GM23338 (cell line): ENCODE results near the gene IL6ST. TPM values are rescaled to one million over a fixed set of nuclear protein-coding genes. Genes with fewer than 3 reads are reported as not detected.

Experiments used
- ATAC-seq: fragments of 200-7000 bp; cut with Tn5 transposase; 3 replicates; pipeline ENCODE4 v1.9.1; 2020
- DNase-seq: peaks from one replicate; pipeline ENCODE4 v3.0.0-alpha.2; 2015; ENCODE audit warnings: low spot score
- H2AFZ ChIP-seq: fragments of 200-600 bp; sonication (generic); 2 replicates; pipeline ENCODE4 v1.8.0; 2016; ENCODE audit warnings: antibody characterized with exemption, mild to moderate bottlenecking, moderate library complexity
- H3F3A ChIP-seq: fragments of 200-600 bp; sonication (generic); replicated peaks from 2 replicates; pipeline ENCODE4 v1.8.0; 2017; ENCODE audit warnings: antibody characterized with exemption, mixed run types, low read depth
- H3K27ac ChIP-seq: fragments of 200-600 bp; sonication (generic); 2 replicates; pipeline ENCODE4 v1.6.1; 2016; ENCODE audit warnings: low read depth
- H3K27me3 ChIP-seq: fragments of 200-600 bp; sonication (generic); 2 replicates; pipeline ENCODE4 v1.8.0; 2016; ENCODE audit warnings: mild to moderate bottlenecking, mixed run types, moderate library complexity; ENCODE audit not compliant: insufficient read depth
- H3K36me3 ChIP-seq: fragments of 200-600 bp; sonication (generic); 2 replicates; pipeline ENCODE4 v1.8.0; 2016; ENCODE audit warnings: mild to moderate bottlenecking; ENCODE audit not compliant: insufficient read depth
- H3K4me1 ChIP-seq: fragments of 200-600 bp; sonication (generic); 2 replicates; pipeline ENCODE4 v1.8.0; 2016; ENCODE audit warnings: mild to moderate bottlenecking, moderate library complexity; ENCODE audit not compliant: insufficient read depth
- H3K4me2 ChIP-seq: fragments of 200-600 bp; sonication (generic); 2 replicates; pipeline ENCODE4 v1.7.1; 2017; ENCODE audit warnings: mixed run types
- H3K4me3 ChIP-seq: fragments of 200-600 bp; sonication (generic); 2 replicates; pipeline ENCODE4 v1.6.1; 2016; ENCODE audit warnings: mixed run types
- H3K79me2 ChIP-seq: fragments of 200-600 bp; sonication (generic); replicated peaks from 2 replicates; pipeline ENCODE4 v1.8.0; 2017; ENCODE audit warnings: mild to moderate bottlenecking; ENCODE audit not compliant: insufficient read depth
- H3K9me2 ChIP-seq: fragments of 200-600 bp; sonication (generic); 2 replicates; pipeline ENCODE4 v1.8.0; 2017; ENCODE audit not compliant: insufficient read depth
- H4K20me1 ChIP-seq: fragments of 200-600 bp; sonication (generic); replicated peaks from 2 replicates; pipeline ENCODE4 v1.8.0; 2017; ENCODE audit warnings: mild to moderate bottlenecking; ENCODE audit not compliant: insufficient read depth
- H3K27ac Mint-ChIP-seq: 2 replicates; pipeline ENCODE4 v1.8.0; 2020; ENCODE audit warnings: inconsistent platforms, mild to moderate bottlenecking, moderate library complexity, mixed read lengths
- H3K27me3 Mint-ChIP-seq: 3 replicates; pipeline ENCODE4 v1.8.0; 2022; ENCODE audit warnings: low read depth, mild to moderate bottlenecking, moderate library complexity, mixed read lengths, inconsistent platforms; ENCODE audit not compliant: insufficient read depth, poor library complexity
- H3K36me3 Mint-ChIP-seq: 3 replicates; pipeline ENCODE4 v1.8.0; 2021; ENCODE audit warnings: low read depth, mild to moderate bottlenecking, inconsistent platforms, moderate library complexity, mixed read lengths
- H3K4me1 Mint-ChIP-seq: 3 replicates; pipeline ENCODE4 v1.8.0; 2020; ENCODE audit warnings: mild to moderate bottlenecking, inconsistent platforms, mixed read lengths
- H3K4me3 Mint-ChIP-seq: 3 replicates; pipeline ENCODE4 v1.8.0; 2021; ENCODE audit warnings: moderate library complexity, mild to moderate bottlenecking, inconsistent platforms, mixed read lengths
- H3K9me3 Mint-ChIP-seq: 3 replicates; pipeline ENCODE4 v1.8.0; 2020; ENCODE audit warnings: moderate library complexity, mild to moderate bottlenecking, inconsistent platforms, mixed read lengths
- NANOG ChIP-seq: IDR thresholded peaks from 2 replicates; pipeline ENCODE4 v1.6.1; 2016; ENCODE audit warnings: antibody characterized with exemption, borderline replicate concordance
- POLR2AphosphoS5 ChIP-seq: IDR thresholded peaks from 2 replicates; pipeline ENCODE4 v1.6.1; 2016; ENCODE audit warnings: antibody characterized with exemption, low read depth
- STAT1 ChIP-seq: IDR thresholded peaks from one replicate; pipeline ENCODE4 v1.6.1; 2016; ENCODE audit warnings: antibody characterized with exemption; ENCODE audit not compliant: unreplicated experiment
- ZNF114 ChIP-seq: fragments of 250-450 bp; sonication (Bioruptor Pico); IDR thresholded peaks from 2 replicates; pipeline ENCODE4 v1.5.0; 2020; ENCODE audit warnings: mild to moderate bottlenecking, moderate library complexity
- ZNF331 ChIP-seq: fragments of 250-450 bp; sonication (Bioruptor Pico); IDR thresholded peaks from 2 replicates; pipeline ENCODE4 v1.5.0; 2020; ENCODE audit warnings: low read depth, mild to moderate bottlenecking, moderate library complexity
- polyA plus RNA-seq: library from polyadenylated mRNA; unstranded; fragments of >200 nt; fragmentation: Nextera tagmentation; extraction: Ambion mirVana; gene quantifications from 2 replicates; pipeline ENCODE4 v1.2.1, GENCODE V29; 2016
- total RNA-seq: library from RNA; depleted of rRNA; stranded (reverse); fragments of >200 nt; shearing (Covaris generic); gene quantifications from 2 replicates; pipeline ENCODE4 v1.2.3, GENCODE V29; 2014
- TF ChIP-seq, protein P1 (sequence below): IDR thresholded peaks from 2 replicates; pipeline ENCODE4 v1.6.1; 2016; ENCODE audit warnings: antibody characterized with exemption
- TF ChIP-seq, protein P2 (sequence below): IDR thresholded peaks from one replicate; pipeline ENCODE4 v1.6.1; 2018; ENCODE audit warnings: antibody characterized with exemption; ENCODE audit not compliant: unreplicated experiment
- TF ChIP-seq, protein P3 (sequence below): fragments of 250-450 bp; sonication (Bioruptor Pico); IDR thresholded peaks from 2 replicates; pipeline ENCODE4 v1.5.0; 2020; ENCODE audit warnings: mild to moderate bottlenecking, moderate library complexity

IL6ST gene
- total and polyA plus RNA-seq, 2 experiments from 2014 or later: 6.7 to 9.8 TPM

DNA sequence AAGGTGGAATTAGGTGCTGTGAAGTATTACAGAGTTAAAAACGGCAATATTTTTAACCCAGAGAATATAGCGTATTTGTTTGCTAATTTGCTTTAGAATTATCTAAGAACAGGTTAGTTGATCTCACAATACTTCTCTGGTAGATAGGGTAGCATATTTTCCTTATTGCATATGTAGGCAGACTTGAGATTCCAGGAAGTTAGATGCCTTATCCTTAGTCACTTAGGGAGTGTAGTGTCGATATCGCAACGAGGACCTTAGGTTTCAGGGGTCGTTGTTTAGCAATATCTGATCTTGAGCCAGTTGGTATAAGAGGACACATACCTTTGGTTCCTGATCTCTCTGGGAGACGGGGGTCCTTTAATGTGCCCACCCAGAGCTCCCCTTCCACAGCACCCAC is 28.5 kb upstream of the IL6ST start:
- no peaks in the 10 kb centered on the region for H3K27me3 Mint-ChIP-seq
- H4K20me1 ChIP-seq: no peaks in the 10 kb centered on the region
- no peak overlapping the region for H3K4me2 ChIP-seq
- no peaks in the 10 kb centered on the region for H3K9me2 ChIP-seq
- H3K36me3 ChIP-seq: no peaks in the 10 kb centered on the region
- H3K27ac Mint-ChIP-seq: no peak overlapping the region
- H3K4me1 ChIP-seq: no peaks in the 10 kb centered on the region
- no peaks in the 10 kb centered on the region for H3K27me3 ChIP-seq
- H3K79me2 ChIP-seq: no peaks in the 10 kb centered on the region
- H3K9me3 Mint-ChIP-seq: no peaks in the 10 kb centered on the region
- no peaks in the 10 kb centered on the region for H3K36me3 Mint-ChIP-seq
- DNase-seq: no peak
- H3K4me3 Mint-ChIP-seq: no peak overlapping the region
- H3F3A ChIP-seq: no peaks in the 10 kb centered on the region
- no peak for ATAC-seq
- no peak overlapping the region for H3K27ac ChIP-seq
- TF ChIP-seq, protein P1, sequence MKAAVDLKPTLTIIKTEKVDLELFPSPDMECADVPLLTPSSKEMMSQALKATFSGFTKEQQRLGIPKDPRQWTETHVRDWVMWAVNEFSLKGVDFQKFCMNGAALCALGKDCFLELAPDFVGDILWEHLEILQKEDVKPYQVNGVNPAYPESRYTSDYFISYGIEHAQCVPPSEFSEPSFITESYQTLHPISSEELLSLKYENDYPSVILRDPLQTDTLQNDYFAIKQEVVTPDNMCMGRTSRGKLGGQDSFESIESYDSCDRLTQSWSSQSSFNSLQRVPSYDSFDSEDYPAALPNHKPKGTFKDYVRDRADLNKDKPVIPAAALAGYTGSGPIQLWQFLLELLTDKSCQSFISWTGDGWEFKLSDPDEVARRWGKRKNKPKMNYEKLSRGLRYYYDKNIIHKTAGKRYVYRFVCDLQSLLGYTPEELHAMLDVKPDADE: no peak
- TF ChIP-seq STAT1 (no peak), ZNF331 (CRISPR knock-in tag) (no peak), NANOG (no peak), POLR2AphosphoS5 (no peak), ZNF114 (no peak)
- no peak overlapping the region for H2AFZ ChIP-seq
- H3K4me1 Mint-ChIP-seq: no peaks in the 10 kb centered on the region
- no peak overlapping the region for H3K4me3 ChIP-seq

DNA sequence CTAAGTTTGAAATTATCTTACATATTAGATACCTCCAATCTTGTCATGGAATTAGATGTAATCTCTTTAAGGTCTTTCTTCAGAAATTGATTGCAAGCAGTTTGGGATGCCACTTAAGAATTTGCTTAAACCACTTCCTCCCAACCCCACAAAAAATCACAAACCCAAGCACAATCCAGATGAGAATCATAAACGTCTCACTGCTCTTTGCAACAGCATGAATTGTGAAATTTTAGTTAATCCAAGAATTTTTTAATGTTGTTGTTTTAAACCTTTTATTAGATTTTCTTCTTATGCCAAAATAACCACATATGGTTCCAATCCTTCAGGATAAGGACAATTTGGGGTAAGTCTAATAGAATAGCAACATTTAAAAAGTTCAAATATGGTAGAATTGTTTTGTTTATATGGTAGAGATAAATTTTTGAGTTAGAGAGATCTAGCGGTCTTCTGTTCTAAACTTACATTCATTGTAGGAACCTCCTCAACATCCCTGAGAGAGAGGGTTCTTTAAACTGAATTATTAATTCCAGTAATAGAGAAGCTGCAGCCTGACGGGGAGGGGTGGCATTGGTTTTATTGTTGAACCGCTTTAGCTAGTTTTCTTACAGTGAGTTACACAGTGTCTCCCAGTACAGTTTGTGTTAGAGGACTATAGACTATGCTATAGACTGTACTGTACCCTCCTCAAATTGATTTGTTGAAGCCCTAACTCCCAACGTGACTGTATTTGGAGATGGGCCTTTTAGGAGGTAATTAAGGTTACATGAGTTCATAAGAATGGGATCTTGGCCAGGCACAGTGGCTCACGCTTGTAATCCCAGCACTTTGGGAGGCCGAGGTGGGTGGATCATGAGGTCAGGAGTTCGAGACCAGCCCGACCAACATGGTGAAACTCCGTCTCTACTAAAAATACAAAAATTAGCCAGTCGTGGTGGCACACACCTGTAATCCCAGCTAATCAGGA is 24.8 kb upstream of the IL6ST start:
- H3K4me3 Mint-ChIP-seq: no peak overlapping the region
- no peak overlapping the region for H3K27ac ChIP-seq
- H3K36me3 ChIP-seq: no peaks in the 10 kb centered on the region
- H2AFZ ChIP-seq: no peak overlapping the region
- H3K9me2 ChIP-seq: no peaks in the 10 kb centered on the region
- H4K20me1 ChIP-seq: no peaks in the 10 kb centered on the region
- H3K27me3 Mint-ChIP-seq: no peaks in the 10 kb centered on the region
- H3K4me1 Mint-ChIP-seq: no peaks in the 10 kb centered on the region
- H3K27me3 ChIP-seq: no peaks in the 10 kb centered on the region
- H3K4me1 ChIP-seq: no peaks in the 10 kb centered on the region
- H3K4me2 ChIP-seq: no peak overlapping the region
- no peak overlapping the region for H3K4me3 ChIP-seq
- no peak for ATAC-seq
- peaks cover 8% of the 10 kb centered on the region for H3K36me3 Mint-ChIP-seq
- no peak for DNase-seq
- no peak overlapping the region for H3K27ac Mint-ChIP-seq
- peaks cover 16% of the 10 kb centered on the region for H3K9me3 Mint-ChIP-seq
- no peaks in the 10 kb centered on the region for H3F3A ChIP-seq
- no peaks in the 10 kb centered on the region for H3K79me2 ChIP-seq
- TF ChIP-seq, protein P2, sequence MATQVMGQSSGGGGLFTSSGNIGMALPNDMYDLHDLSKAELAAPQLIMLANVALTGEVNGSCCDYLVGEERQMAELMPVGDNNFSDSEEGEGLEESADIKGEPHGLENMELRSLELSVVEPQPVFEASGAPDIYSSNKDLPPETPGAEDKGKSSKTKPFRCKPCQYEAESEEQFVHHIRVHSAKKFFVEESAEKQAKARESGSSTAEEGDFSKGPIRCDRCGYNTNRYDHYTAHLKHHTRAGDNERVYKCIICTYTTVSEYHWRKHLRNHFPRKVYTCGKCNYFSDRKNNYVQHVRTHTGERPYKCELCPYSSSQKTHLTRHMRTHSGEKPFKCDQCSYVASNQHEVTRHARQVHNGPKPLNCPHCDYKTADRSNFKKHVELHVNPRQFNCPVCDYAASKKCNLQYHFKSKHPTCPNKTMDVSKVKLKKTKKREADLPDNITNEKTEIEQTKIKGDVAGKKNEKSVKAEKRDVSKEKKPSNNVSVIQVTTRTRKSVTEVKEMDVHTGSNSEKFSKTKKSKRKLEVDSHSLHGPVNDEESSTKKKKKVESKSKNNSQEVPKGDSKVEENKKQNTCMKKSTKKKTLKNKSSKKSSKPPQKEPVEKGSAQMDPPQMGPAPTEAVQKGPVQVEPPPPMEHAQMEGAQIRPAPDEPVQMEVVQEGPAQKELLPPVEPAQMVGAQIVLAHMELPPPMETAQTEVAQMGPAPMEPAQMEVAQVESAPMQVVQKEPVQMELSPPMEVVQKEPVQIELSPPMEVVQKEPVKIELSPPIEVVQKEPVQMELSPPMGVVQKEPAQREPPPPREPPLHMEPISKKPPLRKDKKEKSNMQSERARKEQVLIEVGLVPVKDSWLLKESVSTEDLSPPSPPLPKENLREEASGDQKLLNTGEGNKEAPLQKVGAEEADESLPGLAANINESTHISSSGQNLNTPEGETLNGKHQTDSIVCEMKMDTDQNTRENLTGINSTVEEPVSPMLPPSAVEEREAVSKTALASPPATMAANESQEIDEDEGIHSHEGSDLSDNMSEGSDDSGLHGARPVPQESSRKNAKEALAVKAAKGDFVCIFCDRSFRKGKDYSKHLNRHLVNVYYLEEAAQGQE: no peak
- TF ChIP-seq, protein P3, sequence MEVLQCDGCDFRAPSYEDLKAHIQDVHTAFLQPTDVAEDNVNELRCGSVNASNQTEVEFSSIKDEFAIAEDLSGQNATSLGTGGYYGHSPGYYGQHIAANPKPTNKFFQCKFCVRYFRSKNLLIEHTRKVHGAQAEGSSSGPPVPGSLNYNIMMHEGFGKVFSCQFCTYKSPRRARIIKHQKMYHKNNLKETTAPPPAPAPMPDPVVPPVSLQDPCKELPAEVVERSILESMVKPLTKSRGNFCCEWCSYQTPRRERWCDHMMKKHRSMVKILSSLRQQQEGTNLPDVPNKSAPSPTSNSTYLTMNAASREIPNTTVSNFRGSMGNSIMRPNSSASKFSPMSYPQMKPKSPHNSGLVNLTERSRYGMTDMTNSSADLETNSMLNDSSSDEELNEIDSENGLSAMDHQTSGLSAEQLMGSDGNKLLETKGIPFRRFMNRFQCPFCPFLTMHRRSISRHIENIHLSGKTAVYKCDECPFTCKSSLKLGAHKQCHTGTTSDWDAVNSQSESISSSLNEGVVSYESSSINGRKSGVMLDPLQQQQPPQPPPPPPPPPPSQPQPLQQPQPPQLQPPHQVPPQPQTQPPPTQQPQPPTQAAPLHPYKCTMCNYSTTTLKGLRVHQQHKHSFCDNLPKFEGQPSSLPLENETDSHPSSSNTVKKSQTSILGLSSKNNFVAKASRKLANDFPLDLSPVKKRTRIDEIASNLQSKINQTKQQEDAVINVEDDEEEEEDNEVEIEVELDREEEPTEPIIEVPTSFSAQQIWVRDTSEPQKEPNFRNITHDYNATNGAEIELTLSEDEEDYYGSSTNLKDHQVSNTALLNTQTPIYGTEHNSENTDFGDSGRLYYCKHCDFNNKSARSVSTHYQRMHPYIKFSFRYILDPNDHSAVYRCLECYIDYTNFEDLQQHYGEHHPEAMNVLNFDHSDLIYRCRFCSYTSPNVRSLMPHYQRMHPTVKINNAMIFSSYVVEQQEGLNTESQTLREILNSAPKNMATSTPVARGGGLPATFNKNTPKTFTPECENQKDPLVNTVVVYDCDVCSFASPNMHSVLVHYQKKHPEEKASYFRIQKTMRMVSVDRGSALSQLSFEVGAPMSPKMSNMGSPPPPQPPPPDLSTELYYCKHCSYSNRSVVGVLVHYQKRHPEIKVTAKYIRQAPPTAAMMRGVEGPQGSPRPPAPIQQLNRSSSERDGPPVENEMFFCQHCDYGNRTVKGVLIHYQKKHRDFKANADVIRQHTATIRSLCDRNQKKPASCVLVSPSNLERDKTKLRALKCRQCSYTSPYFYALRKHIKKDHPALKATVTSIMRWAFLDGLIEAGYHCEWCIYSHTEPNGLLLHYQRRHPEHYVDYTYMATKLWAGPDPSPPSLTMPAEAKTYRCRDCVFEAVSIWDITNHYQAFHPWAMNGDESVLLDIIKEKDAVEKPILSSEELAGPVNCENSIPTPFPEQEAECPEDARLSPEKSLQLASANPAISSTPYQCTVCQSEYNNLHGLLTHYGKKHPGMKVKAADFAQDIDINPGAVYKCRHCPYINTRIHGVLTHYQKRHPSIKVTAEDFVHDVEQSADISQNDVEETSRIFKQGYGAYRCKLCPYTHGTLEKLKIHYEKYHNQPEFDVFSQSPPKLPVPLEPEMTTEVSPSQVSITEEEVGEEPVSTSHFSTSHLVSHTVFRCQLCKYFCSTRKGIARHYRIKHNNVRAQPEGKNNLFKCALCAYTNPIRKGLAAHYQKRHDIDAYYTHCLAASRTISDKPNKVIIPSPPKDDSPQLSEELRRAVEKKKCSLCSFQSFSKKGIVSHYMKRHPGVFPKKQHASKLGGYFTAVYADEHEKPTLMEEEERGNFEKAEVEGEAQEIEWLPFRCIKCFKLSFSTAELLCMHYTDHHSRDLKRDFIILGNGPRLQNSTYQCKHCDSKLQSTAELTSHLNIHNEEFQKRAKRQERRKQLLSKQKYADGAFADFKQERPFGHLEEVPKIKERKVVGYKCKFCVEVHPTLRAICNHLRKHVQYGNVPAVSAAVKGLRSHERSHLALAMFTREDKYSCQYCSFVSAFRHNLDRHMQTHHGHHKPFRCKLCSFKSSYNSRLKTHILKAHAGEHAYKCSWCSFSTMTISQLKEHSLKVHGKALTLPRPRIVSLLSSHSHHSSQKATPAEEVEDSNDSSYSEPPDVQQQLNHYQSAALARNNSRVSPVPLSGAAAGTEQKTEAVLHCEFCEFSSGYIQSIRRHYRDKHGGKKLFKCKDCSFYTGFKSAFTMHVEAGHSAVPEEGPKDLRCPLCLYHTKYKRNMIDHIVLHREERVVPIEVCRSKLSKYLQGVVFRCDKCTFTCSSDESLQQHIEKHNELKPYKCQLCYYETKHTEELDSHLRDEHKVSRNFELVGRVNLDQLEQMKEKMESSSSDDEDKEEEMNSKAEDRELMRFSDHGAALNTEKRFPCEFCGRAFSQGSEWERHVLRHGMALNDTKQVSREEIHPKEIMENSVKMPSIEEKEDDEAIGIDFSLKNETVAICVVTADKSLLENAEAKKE (CRISPR knock-in tag): no peak
- TF ChIP-seq NANOG: no peak
- TF ChIP-seq, protein P1: no peak
